Cardiac muscle cell (in vitro differentiated cells and primary cell): ENCODE results near the gene ORMDL2. TPM values are rescaled to one million over a fixed set of nuclear protein-coding genes. Genes with fewer than 3 reads are reported as not detected.
A peak's percentile ranks its signal among the peaks of the same experiment; 100 is the strongest.

ENCODE experiments used
- DNase-seq, 2 donors: peaks; one replicate each; pipeline versions ENCODE4 v3.0.0 to v3.0.0-alpha.2; 2010 to 2017; ENCODE audit warnings: low read depth in 1 of 2, low spot score in 1 of 2
- H3K27ac ChIP-seq: fragments of 200-600 bp; sonication (generic); 2 replicates; pipeline ENCODE4 v1.5.1; 2016
- H3K27me3 ChIP-seq: fragments of 200-600 bp; sonication (generic); 2 replicates; pipeline ENCODE4 v1.6.0; 2016; ENCODE audit warnings: control low read depth
- H3K36me3 ChIP-seq: fragments of 200-600 bp; sonication (generic); 2 replicates; pipeline ENCODE4 v1.5.1; 2016; ENCODE audit warnings: control low read depth
- H3K4me1 ChIP-seq: fragments of 200-600 bp; sonication (generic); 2 replicates; pipeline ENCODE4 v1.8.1; 2017; ENCODE audit warnings: low read depth, mild to moderate bottlenecking, mixed run types
- H3K4me3 ChIP-seq: fragments of 200-600 bp; sonication (generic); 2 replicates; pipeline ENCODE4 v1.5.1; 2016; ENCODE audit warnings: mild to moderate bottlenecking
- H3K9me3 ChIP-seq: fragments of 200-600 bp; sonication (generic); 2 replicates; pipeline ENCODE4 v1.5.1; 2017; ENCODE audit warnings: low read depth, mild to moderate bottlenecking, control low read depth
- CTCF ChIP-seq: IDR thresholded peaks from 2 replicates; pipeline ENCODE4 v1.5.1; 2012; ENCODE audit warnings: low read depth, mild to moderate bottlenecking, low read length
- polyA plus RNA-seq: library from polyadenylated mRNA; unstranded; fragments of >200 nt; fragmentation: Nextera tagmentation; extraction: Ambion mirVana; gene quantifications from 2 replicates; pipeline ENCODE4 v1.2.1, GENCODE V29; 2016
- total RNA-seq: library from RNA; depleted of rRNA; stranded (reverse); fragments of >200 nt; gene quantifications from 2 replicates; pipeline ENCODE4 v1.2.3, GENCODE V29; 2016

Gene ORMDL2
- total and polyA plus RNA-seq, 2 experiments from 2014 or later, result 9.0 to 58.9 TPM

- Histone ChIP-seq H3K4me3 (no peak overlapping the region), H3K27me3 (no peaks in the 10 kb centered on the region), H3K36me3 (peaks cover 10% of the 10 kb centered on the region), H3K9me3 (no peaks in the 10 kb centered on the region), H3K27ac (no peak overlapping the region), H3K4me1 (peaks cover 7% of the 10 kb centered on the region)
- no peak for DNase-seq
- TF ChIP-seq CTCF, result no peak
These were observed 8.6 kb upstream of the ORMDL2 start for GRCh38 chr12:55809274-55809673.

GRCh38 chr12:55812088-55812487 is 5.8 kb upstream of the ORMDL2 start:
- Histone ChIP-seq H3K36me3 (peaks cover 13% of the 10 kb centered on the region), H3K9me3 (no peaks in the 10 kb centered on the region), H3K27me3 (no peaks in the 10 kb centered on the region), H3K4me3 (no peak overlapping the region), H3K4me1 (peaks cover 18% of the 10 kb centered on the region), H3K27ac (peak overlapping the region; percentile 28)
- no peak for TF ChIP-seq CTCF
- no peak for DNase-seq

- H3K4me3 ChIP-seq, result no peak overlapping the region
These were observed 3.6 kb upstream of the ORMDL2 start for GRCh38 chr12:55814257-55814656.

GRCh38 chr12:55815473-55815872 is 2.4 kb upstream of the ORMDL2 start:
- Histone ChIP-seq H3K36me3 (peaks cover 16% of the 10 kb centered on the region), H3K9me3 (no peaks in the 10 kb centered on the region), H3K27ac (no peak overlapping the region), H3K4me3 (peak overlapping the region; percentile 92), H3K27me3 (no peaks in the 10 kb centered on the region), H3K4me1 (peaks cover 18% of the 10 kb centered on the region)
- DNase-seq, result no peak
- no peak for TF ChIP-seq CTCF

More at GRCh38 chr12:55814257-55814656, 3.6 kb upstream of the ORMDL2 start:
- Histone ChIP-seq H3K27me3 (no peaks in the 10 kb centered on the region), H3K27ac (no peak overlapping the region), H3K36me3 (peaks cover 6% of the 10 kb centered on the region), H3K9me3 (no peaks in the 10 kb centered on the region), H3K4me1 (peaks cover 18% of the 10 kb centered on the region)
- DNase-seq, result no peak
- TF ChIP-seq CTCF, result no peak

- Histone ChIP-seq H3K27ac (peak overlapping the region; percentile 90), H3K9me3 (no peaks in the 10 kb centered on the region), H3K4me3 (peak overlapping the region; percentile 92), H3K36me3 (peaks cover 30% of the 10 kb centered on the region), H3K4me1 (peaks cover 18% of the 10 kb centered on the region), H3K27me3 (no peaks in the 10 kb centered on the region)
- DNase-seq, result no peak
- no peak for TF ChIP-seq CTCF
These were observed 928 bp upstream of the ORMDL2 start for GRCh38 chr12:55816881-55817344.

GRCh38 chr12:55818140-55818728 is 393 bp downstream of the ORMDL2 start:
- Histone ChIP-seq H3K36me3 (peaks cover 41% of the 10 kb centered on the region), H3K4me3 (peak overlapping the region; percentile 92), H3K9me3 (no peaks in the 10 kb centered on the region), H3K4me1 (peaks cover 18% of the 10 kb centered on the region), H3K27ac (no peak overlapping the region), H3K27me3 (no peaks in the 10 kb centered on the region)
- no peak for TF ChIP-seq CTCF
- no peak for DNase-seq
